ENCODE results near the gene ARHGEF16. TPM values are rescaled to one million over a fixed set of nuclear protein-coding genes. Genes with fewer than 3 reads are reported as not detected.

ARHGEF16 gene
- total RNA-seq, 4 donors from 2014 or later = 5.9 to 13.6 (median 8.4) TPM

GRCh38 chr1:3461238-3461933, 6.9 kb downstream of the ARHGEF16 start:
- 94% methylated on average over 8 of the region's 30 CpGs for WGBS
- Histone ChIP-seq H3K27ac (no peak overlapping the region), H3K27me3 (no peaks in the 10 kb centered on the region), H3K36me3 (no peaks in the 10 kb centered on the region), H3K9me3 (no peaks in the 10 kb centered on the region), H3K4me1 (peaks cover 74% of the 10 kb centered on the region), H3K4me3 (no peak overlapping the region)
- TF ChIP-seq CTCF (IDR thresholded peaks at IDR 0.05) = no peak
- no peak for TF ChIP-seq POLR2AphosphoS5 (IDR thresholded peaks at IDR 0.05)
- no peak for TF ChIP-seq EP300 (IDR thresholded peaks at IDR 0.05)
- TF ChIP-seq POLR2A (IDR thresholded peaks at IDR 0.05) = no peak
- DNase-seq (ENCODE audit: low spot score in 2 of 2) = no peak

DNA sequence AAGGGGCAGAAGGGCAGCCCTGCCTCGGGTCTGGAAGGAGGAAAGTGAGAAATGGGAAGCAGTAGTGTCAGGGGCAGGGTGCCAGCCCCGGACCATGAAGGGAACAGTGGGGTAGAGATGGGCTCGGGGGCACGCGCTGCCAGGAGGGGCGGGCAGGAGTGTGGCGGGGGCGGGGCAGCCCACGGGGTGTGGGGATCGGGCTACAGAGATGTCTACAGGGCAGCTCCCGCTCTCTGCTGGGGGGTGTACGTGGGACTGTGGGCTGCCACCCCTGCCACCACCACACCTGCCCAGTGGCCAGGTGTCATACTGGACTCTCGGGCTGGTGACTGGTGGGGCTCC, 7.4 kb downstream of the ARHGEF16 start:
- 90% methylated on average over 12 of the region's 13 CpGs for WGBS
- Histone ChIP-seq H3K27me3 (no peaks in the 10 kb centered on the region), H3K9me3 (no peaks in the 10 kb centered on the region), H3K36me3 (no peaks in the 10 kb centered on the region), H3K4me1 (peaks cover 76% of the 10 kb centered on the region), H3K4me3 (no peak overlapping the region), H3K27ac (no peak overlapping the region)
- DNase-seq (ENCODE audit: low spot score in 2 of 2) = no peak
- TF ChIP-seq CTCF (IDR thresholded peaks at IDR 0.05) = no peak
- no peak for TF ChIP-seq EP300 (IDR thresholded peaks at IDR 0.05)
- TF ChIP-seq POLR2A (IDR thresholded peaks at IDR 0.05) = no peak
- TF ChIP-seq POLR2AphosphoS5 (IDR thresholded peaks at IDR 0.05) = no peak

- H3K27ac ChIP-seq = no peak overlapping the region
- TF ChIP-seq POLR2A (IDR thresholded peaks at IDR 0.05) (no peak), CTCF (IDR thresholded peaks at IDR 0.05) (no peak), POLR2AphosphoS5 (IDR thresholded peaks at IDR 0.05) (no peak), EP300 (IDR thresholded peaks at IDR 0.05) (no peak)
- H3K36me3 ChIP-seq = no peaks in the 10 kb centered on the region
- peaks cover 76% of the 10 kb centered on the region for H3K4me1 ChIP-seq
- no peaks in the 10 kb centered on the region for H3K27me3 ChIP-seq
- WGBS = 86% methylated on average over 10 of the region's 16 CpGs
- H3K4me3 ChIP-seq = no peak overlapping the region
- no peaks in the 10 kb centered on the region for H3K9me3 ChIP-seq
- DNase-seq (ENCODE audit: low spot score in 2 of 2) = no peak
Measured at GRCh38 chr1:3462356-3463012, 8.0 kb downstream of the ARHGEF16 start.

DNA sequence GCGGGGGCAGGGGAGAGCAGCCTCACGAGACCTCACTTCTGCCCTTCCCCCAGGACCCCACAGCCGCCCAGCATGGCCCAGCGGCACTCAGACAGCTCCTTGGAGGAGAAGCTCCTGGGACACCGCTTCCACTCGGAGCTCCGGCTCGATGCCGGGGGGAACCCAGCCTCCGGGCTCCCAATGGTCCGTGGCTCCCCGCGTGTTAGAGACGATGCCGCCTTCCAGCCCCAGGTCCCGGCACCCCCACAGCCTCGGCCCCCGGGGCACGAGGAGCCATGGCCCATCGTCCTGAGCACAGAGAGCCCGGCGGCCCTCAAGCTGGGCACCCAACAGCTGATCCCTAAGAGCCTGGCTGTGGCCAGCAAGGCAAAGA, 8.5 kb downstream of the ARHGEF16 start:
- no peaks in the 10 kb centered on the region for H3K9me3 ChIP-seq
- no peaks in the 10 kb centered on the region for H3K36me3 ChIP-seq
- H3K27me3 ChIP-seq = no peaks in the 10 kb centered on the region
- TF ChIP-seq CTCF (IDR thresholded peaks at IDR 0.05) = no peak
- TF ChIP-seq POLR2AphosphoS5 (IDR thresholded peaks at IDR 0.05) = no peak
- no peak for TF ChIP-seq EP300 (IDR thresholded peaks at IDR 0.05)
- no peak for TF ChIP-seq POLR2A (IDR thresholded peaks at IDR 0.05)
- H3K4me1 ChIP-seq = peaks cover 76% of the 10 kb centered on the region
- WGBS = 80% methylated on average over 3 of the region's 22 CpGs
- H3K27ac ChIP-seq = no peak overlapping the region
- DNase-seq (ENCODE audit: low spot score in 2 of 2) = no peak
- H3K4me3 ChIP-seq = no peak overlapping the region

- DNase-seq (ENCODE audit: low spot score in 2 of 2) = no peak
- Histone ChIP-seq H3K4me1 (peaks cover 73% of the 10 kb centered on the region), H3K27me3 (no peaks in the 10 kb centered on the region), H3K4me3 (no peak overlapping the region), H3K27ac (no peak overlapping the region), H3K9me3 (no peaks in the 10 kb centered on the region), H3K36me3 (no peaks in the 10 kb centered on the region)
- TF ChIP-seq POLR2A (IDR thresholded peaks at IDR 0.05) (no peak), CTCF (IDR thresholded peaks at IDR 0.05) (no peak), POLR2AphosphoS5 (IDR thresholded peaks at IDR 0.05) (no peak), EP300 (IDR thresholded peaks at IDR 0.05) (no peak)
- 76% methylated on average over 14 of the region's 20 CpGs for WGBS
Measured at GRCh38 chr1:3463408-3463863, 9.0 kb downstream of the ARHGEF16 start.

Measured in suprapubic skin (tissue), 4 donors.